ENCODE results near the gene CAMK1G.

DNA sequence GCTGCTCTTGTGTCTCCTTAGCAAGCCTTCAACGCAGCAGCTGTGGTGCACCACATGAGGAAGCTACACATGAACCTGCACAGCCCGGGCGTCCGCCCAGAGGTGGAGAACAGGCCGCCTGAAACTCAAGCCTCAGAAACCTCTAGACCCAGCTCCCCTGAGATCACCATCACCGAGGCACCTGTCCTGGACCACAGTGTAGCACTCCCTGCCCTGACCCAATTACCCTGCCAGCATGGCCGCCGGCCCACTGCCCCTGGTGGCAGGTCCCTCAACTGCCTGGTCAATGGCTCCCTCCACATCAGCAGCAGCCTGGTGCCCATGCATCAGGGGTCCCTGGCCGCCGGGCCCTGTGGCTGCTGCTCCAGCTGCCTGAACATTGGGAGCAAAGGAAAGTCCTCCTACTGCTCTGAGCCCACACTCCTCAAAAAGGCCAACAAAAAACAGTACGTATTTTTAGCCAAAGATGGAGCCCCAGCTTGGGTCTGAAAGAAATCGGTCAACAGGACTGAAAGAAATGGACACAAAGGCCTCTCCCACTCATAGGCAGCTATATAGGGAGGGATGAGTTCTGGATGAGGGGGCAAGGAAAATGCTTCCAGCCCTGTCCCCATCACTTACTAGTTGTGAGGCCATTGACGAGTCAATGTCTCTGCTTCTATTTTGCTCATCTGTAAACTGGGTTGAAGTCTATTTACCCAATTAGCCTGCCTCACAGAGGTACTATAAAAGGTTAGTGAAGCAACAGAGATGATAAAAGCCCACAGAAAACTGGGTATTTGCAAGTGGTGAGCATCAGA is 28.5 kb downstream of the CAMK1G start:
- TF ChIP-seq NBN (IDR thresholded peaks at IDR 0.05) (no peak), RAD21 (IDR thresholded peaks at IDR 0.05; ENCODE audit: insufficient read depth, low read depth, low read length) (no peak), EZH2 (IDR thresholded peaks at IDR 0.05; ENCODE audit: borderline replicate concordance, control insufficient read depth, low read depth, low read length) (no peak), POLR2A (IDR thresholded peaks at IDR 0.05; ENCODE audit: low read depth, low read length) (no peak), EP300 (IDR thresholded peaks at IDR 0.05; ENCODE audit: borderline replicate concordance in 1 of 2, control insufficient read depth in 1 of 2, low read depth in 2 of 2, low read length in 2 of 2) (no peak), POLR2AphosphoS5 (IDR thresholded peaks at IDR 0.05; ENCODE audit: low read length) (no peak), CEBPB (IDR thresholded peaks at IDR 0.05; ENCODE audit: borderline replicate concordance in 1 of 2, low read depth in 2 of 2, low read length in 2 of 2) (no peak), SMC3 (IDR thresholded peaks at IDR 0.05; ENCODE audit: borderline replicate concordance, low read length) (no peak), POU2F2 (IDR thresholded peaks at IDR 0.05; ENCODE audit: borderline replicate concordance, low read depth, low read length) (no peak)
- TF ChIP-seq, protein P1, sequence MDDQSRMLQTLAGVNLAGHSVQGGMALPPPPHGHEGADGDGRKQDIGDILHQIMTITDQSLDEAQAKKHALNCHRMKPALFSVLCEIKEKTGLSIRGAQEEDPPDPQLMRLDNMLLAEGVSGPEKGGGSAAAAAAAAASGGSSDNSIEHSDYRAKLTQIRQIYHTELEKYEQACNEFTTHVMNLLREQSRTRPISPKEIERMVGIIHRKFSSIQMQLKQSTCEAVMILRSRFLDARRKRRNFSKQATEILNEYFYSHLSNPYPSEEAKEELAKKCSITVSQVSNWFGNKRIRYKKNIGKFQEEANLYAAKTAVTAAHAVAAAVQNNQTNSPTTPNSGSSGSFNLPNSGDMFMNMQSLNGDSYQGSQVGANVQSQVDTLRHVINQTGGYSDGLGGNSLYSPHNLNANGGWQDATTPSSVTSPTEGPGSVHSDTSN (IDR thresholded peaks at IDR 0.05; ENCODE audit: insufficient replicate concordance, low read depth, low read length) = no peak
- TF ChIP-seq, protein P2, sequence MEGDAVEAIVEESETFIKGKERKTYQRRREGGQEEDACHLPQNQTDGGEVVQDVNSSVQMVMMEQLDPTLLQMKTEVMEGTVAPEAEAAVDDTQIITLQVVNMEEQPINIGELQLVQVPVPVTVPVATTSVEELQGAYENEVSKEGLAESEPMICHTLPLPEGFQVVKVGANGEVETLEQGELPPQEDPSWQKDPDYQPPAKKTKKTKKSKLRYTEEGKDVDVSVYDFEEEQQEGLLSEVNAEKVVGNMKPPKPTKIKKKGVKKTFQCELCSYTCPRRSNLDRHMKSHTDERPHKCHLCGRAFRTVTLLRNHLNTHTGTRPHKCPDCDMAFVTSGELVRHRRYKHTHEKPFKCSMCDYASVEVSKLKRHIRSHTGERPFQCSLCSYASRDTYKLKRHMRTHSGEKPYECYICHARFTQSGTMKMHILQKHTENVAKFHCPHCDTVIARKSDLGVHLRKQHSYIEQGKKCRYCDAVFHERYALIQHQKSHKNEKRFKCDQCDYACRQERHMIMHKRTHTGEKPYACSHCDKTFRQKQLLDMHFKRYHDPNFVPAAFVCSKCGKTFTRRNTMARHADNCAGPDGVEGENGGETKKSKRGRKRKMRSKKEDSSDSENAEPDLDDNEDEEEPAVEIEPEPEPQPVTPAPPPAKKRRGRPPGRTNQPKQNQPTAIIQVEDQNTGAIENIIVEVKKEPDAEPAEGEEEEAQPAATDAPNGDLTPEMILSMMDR (IDR thresholded peaks at IDR 0.05 in 2 of 3, conservative IDR thresholded peaks at IDR 0.05 in 1 of 3; ENCODE audit: control insufficient read depth in 2 of 3, extremely low read depth in 1 of 3, insufficient read depth in 1 of 3, low read depth in 3 of 3, low read length in 3 of 3) = peak in 1 of 3 experiments; percentile 33; a peak in 1 of 6 replicates
- TF ChIP-seq, protein P3, sequence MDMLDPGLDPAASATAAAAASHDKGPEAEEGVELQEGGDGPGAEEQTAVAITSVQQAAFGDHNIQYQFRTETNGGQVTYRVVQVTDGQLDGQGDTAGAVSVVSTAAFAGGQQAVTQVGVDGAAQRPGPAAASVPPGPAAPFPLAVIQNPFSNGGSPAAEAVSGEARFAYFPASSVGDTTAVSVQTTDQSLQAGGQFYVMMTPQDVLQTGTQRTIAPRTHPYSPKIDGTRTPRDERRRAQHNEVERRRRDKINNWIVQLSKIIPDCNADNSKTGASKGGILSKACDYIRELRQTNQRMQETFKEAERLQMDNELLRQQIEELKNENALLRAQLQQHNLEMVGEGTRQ (IDR thresholded peaks at IDR 0.05; ENCODE audit: borderline replicate concordance, low read depth, low read length) = no peak

All from GM12878 (cell line).